Fibroblast of lung (primary cell): Measurements from ENCODE around the gene EFCAB6.

Source experiments
- CTCF ChIP-seq, 2 donors: IDR thresholded peaks in 1 of 2; conservative IDR thresholded peaks in 1 of 2; 1 replicate in 1 of 2; 2 replicates in 1 of 2; pipeline ENCODE4 v1.5.1; 2011 to 2012; ENCODE audit warnings: low read length in 2 of 2, control low read depth in 1 of 2, inconsistent platforms in 1 of 2, low read depth in 1 of 2, mild to moderate bottlenecking in 1 of 2
- EZH2 ChIP-seq: IDR thresholded peaks from 2 replicates; pipeline ENCODE4 v1.5.1; 2012; ENCODE audit warnings: low read length, control low read depth, mild to moderate bottlenecking; ENCODE audit errors: missing control alignments

GRCh38 chr22:43847376-43848289, 35.5 kb upstream of the EFCAB6 start:
- no peak for TF ChIP-seq CTCF (conservative IDR thresholded peaks at IDR 0.05 in 1 of 2, IDR thresholded peaks at IDR 0.05 in 1 of 2; ENCODE audit: low read depth in 1 of 2, low read length in 2 of 2)
- no peak for TF ChIP-seq EZH2
